Endothelial cell of umbilical vein (primary cell): ENCODE results near the gene PCDHGA2. TPM values are rescaled to one million over a fixed set of nuclear protein-coding genes. Genes with fewer than 3 reads are reported as not detected.

ENCODE experiments used
- BruUV-seq: library from RNA; stranded (reverse); fragments of 400-500 nt; replicated peaks from 2 replicates; lab custom pipeline; 2021; lab: Mats Ljungman, UMichigan
- CTCF ChIA-PET: fragments of 300-600, 350-600 bp; sonication (Branson Sonifier 250); formaldehyde crosslinking; loops from one replicate; lab custom pipeline; 2021; ENCODE audit warnings: antibody characterized with exemption, inconsistent platforms; lab: Charles Lee
- POLR2A ChIA-PET: fragments of 300-600, 350-600 bp; sonication (Branson Sonifier 250); formaldehyde crosslinking; loops from one replicate; lab custom pipeline; 2021; ENCODE audit warnings: antibody characterized with exemption, inconsistent platforms; lab: Charles Lee
- DNase-seq: peaks from one replicate; pipeline ENCODE4 v3.0.0-alpha.2; 2011; ENCODE audit warnings: low read depth, low spot score
- FAIRE-seq: peaks from 2 replicates; lab custom pipeline; 2011; peaks lifted over from hg19 to GRCh38; lab: Jason Lieb, UNC
- H2AFZ ChIP-seq: 2 replicates; pipeline ENCODE4 v1.6.0; 2012; ENCODE audit warnings: low read depth, low read length, control low read depth, inconsistent platforms
- H3K27ac ChIP-seq: 2 replicates; pipeline ENCODE4 v1.5.1; 2011; ENCODE audit warnings: low read depth, mild to moderate bottlenecking, control low read depth, low read length, moderate library complexity; ENCODE audit not compliant: insufficient read depth
- H3K27me3 ChIP-seq, 2 experiments: 2 replicates each; pipeline versions ENCODE4 v1.6.0 to v1.6.1; 2011; ENCODE audit warnings: low read length in 2 of 2, mixed read lengths in 1 of 2; ENCODE audit not compliant: control insufficient read depth in 2 of 2, insufficient read depth in 2 of 2
- H3K36me3 ChIP-seq, 2 experiments: 2 replicates in 1 of 2; 3 replicates in 1 of 2; pipeline ENCODE4 v1.5.1; 2011; ENCODE audit warnings: low read length in 2 of 2, mild to moderate bottlenecking in 1 of 2, moderate library complexity in 1 of 2; ENCODE audit not compliant: control insufficient read depth in 2 of 2, insufficient read depth in 2 of 2; ENCODE audit errors: extremely low read depth in 1 of 2
- H3K4me1 ChIP-seq: 3 replicates; pipeline ENCODE4 v1.5.1; 2011; ENCODE audit warnings: mild to moderate bottlenecking, low read length; ENCODE audit not compliant: control insufficient read depth, insufficient read depth; ENCODE audit errors: extremely low read depth
- H3K4me2 ChIP-seq: 2 replicates; pipeline ENCODE4 v1.6.1; 2011; ENCODE audit warnings: low read length, control low read depth, mixed read lengths; ENCODE audit not compliant: insufficient read depth
- H3K4me3 ChIP-seq, 3 experiments: fragments of 200-600 bp in 1 of 3; sonication (generic), shearing (Covaris generic) in 1 of 3; replicated peaks in 1 of 3; 2 replicates each; pipeline ENCODE4 v1.5.1; 2011 to 2016; ENCODE audit warnings: control low read depth in 3 of 3, low read length in 3 of 3, mild to moderate bottlenecking in 2 of 3, inconsistent platforms in 1 of 3, low read depth in 1 of 3, moderate library complexity in 1 of 3; ENCODE audit not compliant: insufficient read depth in 1 of 3
- H3K79me2 ChIP-seq: 2 replicates; pipeline ENCODE4 v1.6.0; 2012; ENCODE audit warnings: low read length, inconsistent platforms; ENCODE audit not compliant: control insufficient read depth, insufficient read depth
- H3K9ac ChIP-seq: replicated peaks from 2 replicates; pipeline ENCODE3; 2011; ENCODE audit warnings: low read length, control low read depth; ENCODE audit not compliant: insufficient read depth; ENCODE audit errors: extremely low read depth
- H3K9me1 ChIP-seq: replicated peaks from 3 replicates; pipeline ENCODE4 v1.6.0; 2011; ENCODE audit warnings: mild to moderate bottlenecking, low read length; ENCODE audit not compliant: control insufficient read depth, insufficient read depth; ENCODE audit errors: extremely low read depth
- H3K9me3 ChIP-seq: replicated peaks from 2 replicates; pipeline ENCODE4 v1.5.1; 2012; ENCODE audit warnings: low read length, inconsistent platforms; ENCODE audit not compliant: control insufficient read depth, insufficient read depth
- H4K20me1 ChIP-seq: replicated peaks from 2 replicates; pipeline ENCODE3; 2011; ENCODE audit warnings: mild to moderate bottlenecking, low read length; ENCODE audit not compliant: control insufficient read depth, insufficient read depth; ENCODE audit errors: extremely low read depth
- CTCF ChIP-seq, 2 donors: IDR thresholded peaks; 1 replicate in 1 of 2; 2 replicates in 1 of 2; pipeline ENCODE4 v1.5.1; 2011; ENCODE audit warnings: low read length in 2 of 2, mild to moderate bottlenecking in 2 of 2, moderate library complexity in 2 of 2, control low read depth in 1 of 2, inconsistent platforms in 1 of 2, low read depth in 1 of 2; ENCODE audit not compliant: insufficient read depth in 1 of 2; ENCODE audit errors: extremely low read depth in 1 of 2
- EZH2 ChIP-seq: IDR thresholded peaks from 2 replicates; pipeline ENCODE4 v1.6.1; 2012; ENCODE audit warnings: borderline replicate concordance, low read depth, mild to moderate bottlenecking, moderate library complexity, low read length, inconsistent platforms; ENCODE audit not compliant: severe bottlenecking
- POLR2A ChIP-seq: IDR thresholded peaks from 2 replicates; pipeline ENCODE4 v1.6.1; 2012; ENCODE audit warnings: low read depth, mild to moderate bottlenecking, control low read depth, low read length
- dilution Hi-C: fragments of 300-500 bp; cut with MboI; formaldehyde crosslinking; loops from one replicate; pipeline ENCODE4 v1.15.0; 2019; ENCODE audit warnings: low sequenced_read_pairs; ENCODE audit not compliant: extremely low pct_ligation_motif_present
- intact Hi-C: fragments of 100-400 bp; cut with micrococcal nuclease; formaldehyde crosslinking; loops from one replicate; pipeline ENCODE4 v1.10.0; 2022
- polyA plus RNA-seq, 4 experiments: library from polyadenylated mRNA; depleted of rRNA in 3 of 4; stranded (reverse) in 3 of 4; unstranded in 1 of 4; fragments of >200 nt; gene quantifications; 2 replicates each; pipeline versions ENCODE4 v1.2.1 to v1.2.3, GENCODE V29; 2011 to 2012; ENCODE audit warnings: missing spikeins in 1 of 4
- total RNA-seq: library from RNA; stranded (reverse); gene quantifications from 2 replicates; pipeline ENCODE4 v1.2.3, GENCODE V29; 2021

The PCDHGA2 gene
- total and polyA plus RNA-seq, 2 donors (not counting 3 experiments of a cell fraction or from before 2014, with no cell fraction given), result 1.2 to 2.0 TPM

- peaks cover 52 to 90% of the 10 kb centered on the region in 2 experiments for H3K27me3 ChIP-seq
- H3K4me2 ChIP-seq, result no peak overlapping the region
- no peaks in the 10 kb centered on the region for H3K79me2 ChIP-seq
- H3K27ac ChIP-seq, result no peak overlapping the region
- dilution Hi-C loops, result no loop called here
- H3K9ac ChIP-seq, result no peak overlapping the region
- no peaks in the 10 kb centered on the region for H3K9me1 ChIP-seq
- no peaks in the 10 kb centered on the region for H4K20me1 ChIP-seq
- no peak overlapping the region for H3K4me3 ChIP-seq
- no peaks in the 10 kb centered on the region for H3K36me3 ChIP-seq
- TF ChIP-seq EZH2 (peak; percentile 39), POLR2A (no peak)
- H3K9me3 ChIP-seq, result peaks cover 2% of the 10 kb centered on the region
- BruUV-seq, result no TSS peak
- CTCF ChIA-PET, result interaction anchor here (0.8 to 1.3 kb wide), 2 partner anchors 22 to 36 kb away, joined by 3 read pairs; partner anchors contain the start of genes PCDHGA1 and PCDHGA3
- DNase-seq, result no peak
- no peak for FAIRE-seq
- intact Hi-C loops, result no loop called here
- POLR2A ChIA-PET, result no interaction called here
- H3K4me1 ChIP-seq, result no peaks in the 10 kb centered on the region
- H2AFZ ChIP-seq, result no peak overlapping the region
These were observed 27.7 kb downstream of the PCDHGA2 start for GRCh38 chr5:141366016-141366896.

- CTCF ChIA-PET, result interaction anchor here (0.5 to 3.5 kb wide), 35 partner anchors 10 to 249 kb away, joined by 3 to 57 read pairs (median 5); partner anchors contain the start of genes DIAPH1, PCDHB14, PCDHB15 and PCDHGA1
- H4K20me1 ChIP-seq, result no peaks in the 10 kb centered on the region
- no peak within 1 kb of the TSS for H3K9ac ChIP-seq
- no peak for FAIRE-seq
- TSS peak; percentile 11 for BruUV-seq
- no peaks in the 10 kb centered on the region for H3K79me2 ChIP-seq
- H3K27ac ChIP-seq, result no peak within 1 kb of the TSS
- H2AFZ ChIP-seq, result no peak within 1 kb of the TSS
- H3K9me1 ChIP-seq, result no peaks in the 10 kb centered on the region
- intact Hi-C loops (loop anchor here (1.0 to 5.0 kb wide), 2 partner anchors 52 to 191 kb away; partner anchors contain the start of gene PCDHGA11), dilution Hi-C loops (no loop called here)
- peak within 1 kb of the TSS; percentile 45 for H3K4me2 ChIP-seq
- peaks cover under 1% of the 10 kb centered on the region for H3K9me3 ChIP-seq
- POLR2A ChIA-PET, result no interaction called here
- H3K4me1 ChIP-seq, result no peaks in the 10 kb centered on the region
- H3K27me3 ChIP-seq, result peaks cover 40 to 91% of the 10 kb centered on the region in 2 experiments
- H3K36me3 ChIP-seq, result no peaks in the 10 kb centered on the region
- H3K4me3 ChIP-seq, result peak within 1 kb of the TSS in 1 of 3 experiments; percentile 23
- no peak for TF ChIP-seq POLR2A
- TF ChIP-seq CTCF (IDR thresholded peaks at IDR 0.05; ENCODE audit: extremely low read depth in 1 of 2, insufficient read depth in 1 of 2, low read depth in 1 of 2, low read length in 2 of 2), result peak in 1 of 2 donors; percentile 24
- peak; percentile 40 for DNase-seq
These were observed 31.7 kb downstream of the PCDHGA2 start, which contains the start of gene PCDHGB3 for GRCh38 chr5:141369994-141370848. TSS of gene PCDHGB3 (plus strand) at chr5:141370242. CDS start at chr5:141370395, 153 bp downstream.
